H1 (cell line): ENCODE measurements around the gene ITGB5.

ENCODE experiments used
- ATF3 ChIP-seq: IDR thresholded peaks from 2 replicates; pipeline ENCODE4 v1.6.1; 2011; ENCODE audit warnings: low read depth, mild to moderate bottlenecking, low read length; ENCODE audit not compliant: insufficient read depth
- CHD2 ChIP-seq: IDR thresholded peaks from 2 replicates; pipeline ENCODE4 v1.6.1; 2012; ENCODE audit warnings: low read length, improper control_type of control experiment
- CTCF ChIP-seq, 3 experiments: IDR thresholded peaks; 1 replicate in 2 of 3; 2 replicates in 1 of 3; pipeline versions ENCODE4 v1.5.1 to v1.6.1; 2011; ENCODE audit warnings: low read length in 3 of 3, mild to moderate bottlenecking in 3 of 3, inconsistent platforms in 2 of 3, low read depth in 1 of 3, moderate library complexity in 1 of 3; ENCODE audit not compliant: insufficient read depth in 1 of 3; ENCODE audit errors: control extremely low read depth in 1 of 3
- EP300 ChIP-seq, 2 experiments: IDR thresholded peaks; 1 replicate in 1 of 2; 2 replicates in 1 of 2; pipeline ENCODE4 v1.6.1; 2011 to 2012; ENCODE audit warnings: low read depth in 2 of 2, low read length in 2 of 2, mild to moderate bottlenecking in 2 of 2, borderline replicate concordance in 1 of 2, inconsistent platforms in 1 of 2, moderate library complexity in 1 of 2
- HDAC2 ChIP-seq, 2 experiments: fragments of 300-600 bp in 1 of 2; sonication (generic) in 1 of 2; IDR thresholded peaks; 2 replicates each; pipeline ENCODE4 v1.6.1; 2011 to 2012; ENCODE audit warnings: low read depth in 2 of 2, low read length in 2 of 2, mild to moderate bottlenecking in 2 of 2, moderate library complexity in 2 of 2, borderline replicate concordance in 1 of 2, inconsistent platforms in 1 of 2
- JUND ChIP-seq: IDR thresholded peaks from 2 replicates; pipeline ENCODE4 v1.6.1; 2011; ENCODE audit warnings: mild to moderate bottlenecking, improper control_type of control experiment, low read length
- MAFK ChIP-seq: IDR thresholded peaks from 2 replicates; pipeline ENCODE4 v1.6.1; 2012; ENCODE audit warnings: low read depth, mild to moderate bottlenecking, improper control_type of control experiment, low read length
- POLR2A ChIP-seq, 2 experiments: IDR thresholded peaks; 1 replicate in 1 of 2; 2 replicates in 1 of 2; pipeline ENCODE4 v1.6.1; 2011; ENCODE audit warnings: low read depth in 2 of 2, low read length in 2 of 2, mild to moderate bottlenecking in 2 of 2; ENCODE audit errors: control extremely low read depth in 1 of 2
- RAD21 ChIP-seq, 2 experiments: IDR thresholded peaks in 1 of 2; conservative IDR thresholded peaks in 1 of 2; 2 replicates each; pipeline ENCODE4 v1.6.1; 2011; ENCODE audit warnings: low read depth in 2 of 2, low read length in 2 of 2, improper control_type of control experiment in 1 of 2, inconsistent platforms in 1 of 2, mild to moderate bottlenecking in 1 of 2, moderate library complexity in 1 of 2
- SIN3A ChIP-seq, 2 experiments: IDR thresholded peaks in 1 of 2; conservative IDR thresholded peaks in 1 of 2; 2 replicates each; pipeline ENCODE4 v1.6.1; 2011 to 2012; ENCODE audit warnings: low read length in 2 of 2, improper control_type of control experiment in 1 of 2, low read depth in 1 of 2, mild to moderate bottlenecking in 1 of 2
- SIX5 ChIP-seq: IDR thresholded peaks from 2 replicates; pipeline ENCODE4 v1.6.1; 2011; ENCODE audit warnings: mild to moderate bottlenecking, low read depth, low read length
- TAF1 ChIP-seq: IDR thresholded peaks from 2 replicates; pipeline ENCODE4 v1.6.1; 2011; ENCODE audit warnings: mild to moderate bottlenecking, low read depth, low read length
- ZNF274 ChIP-seq: IDR thresholded peaks from 2 replicates; pipeline ENCODE4 v1.7.0; 2012; ENCODE audit warnings: low read length, borderline replicate concordance; ENCODE audit errors: extremely low read depth

- TF ChIP-seq TAF1 (no peak), EP300 (IDR thresholded peaks at IDR 0.05; ENCODE audit: borderline replicate concordance in 1 of 2, low read depth in 2 of 2, low read length in 2 of 2) (no peak), CTCF (IDR thresholded peaks at IDR 0.05; ENCODE audit: control extremely low read depth in 1 of 3, insufficient read depth in 1 of 3, low read depth in 1 of 3, low read length in 3 of 3) (no peak), RAD21 (IDR thresholded peaks at IDR 0.05 in 1 of 2, conservative IDR thresholded peaks at IDR 0.05 in 1 of 2; ENCODE audit: low read depth in 2 of 2, low read length in 2 of 2) (no peak), POLR2A (IDR thresholded peaks at IDR 0.05; ENCODE audit: control extremely low read depth in 1 of 2, low read depth in 2 of 2, low read length in 2 of 2) (no peak), SIN3A (conservative IDR thresholded peaks at IDR 0.05 in 1 of 2, IDR thresholded peaks at IDR 0.05 in 1 of 2; ENCODE audit: low read depth in 1 of 2, low read length in 2 of 2) (no peak), JUND (no peak), CHD2 (no peak), HDAC2 (IDR thresholded peaks at IDR 0.05; ENCODE audit: borderline replicate concordance in 1 of 2, low read depth in 2 of 2, low read length in 2 of 2) (no peak), SIX5 (no peak), ZNF274 (no peak), ATF3 (no peak), MAFK (no peak)
Measured at GRCh38 chr3:124793054-124793739, 94.0 kb downstream of the ITGB5 start.
